ENCODE measurements around the gene ACKR2.

The ACKR2 gene

DNA sequence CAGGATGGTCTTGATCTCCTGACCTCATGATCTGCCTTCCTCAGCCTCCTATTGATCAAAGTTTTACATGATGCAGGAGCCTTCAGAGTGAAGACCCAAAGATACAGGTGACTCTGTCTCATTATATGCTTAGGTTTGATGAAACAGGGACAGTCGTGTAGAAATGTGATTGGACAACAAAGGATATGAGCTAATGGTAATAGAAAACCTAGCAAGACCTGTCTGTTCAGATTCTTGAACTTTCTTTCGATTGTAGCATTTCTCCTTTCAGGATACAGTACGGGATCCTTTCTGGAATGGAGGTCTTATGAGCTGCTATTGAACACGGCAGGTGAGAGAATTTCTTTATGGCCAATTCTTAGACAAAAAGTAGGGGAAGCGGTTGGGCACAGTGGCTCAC lies at the start of gene ACKR2:
Gene ACKR2, plus strand, starts transcription at position 244 of the 400 bp plus-strand sequence. CDS start 55,058 bp downstream, outside the sequence.
- DNase-seq = no peak

DNA sequence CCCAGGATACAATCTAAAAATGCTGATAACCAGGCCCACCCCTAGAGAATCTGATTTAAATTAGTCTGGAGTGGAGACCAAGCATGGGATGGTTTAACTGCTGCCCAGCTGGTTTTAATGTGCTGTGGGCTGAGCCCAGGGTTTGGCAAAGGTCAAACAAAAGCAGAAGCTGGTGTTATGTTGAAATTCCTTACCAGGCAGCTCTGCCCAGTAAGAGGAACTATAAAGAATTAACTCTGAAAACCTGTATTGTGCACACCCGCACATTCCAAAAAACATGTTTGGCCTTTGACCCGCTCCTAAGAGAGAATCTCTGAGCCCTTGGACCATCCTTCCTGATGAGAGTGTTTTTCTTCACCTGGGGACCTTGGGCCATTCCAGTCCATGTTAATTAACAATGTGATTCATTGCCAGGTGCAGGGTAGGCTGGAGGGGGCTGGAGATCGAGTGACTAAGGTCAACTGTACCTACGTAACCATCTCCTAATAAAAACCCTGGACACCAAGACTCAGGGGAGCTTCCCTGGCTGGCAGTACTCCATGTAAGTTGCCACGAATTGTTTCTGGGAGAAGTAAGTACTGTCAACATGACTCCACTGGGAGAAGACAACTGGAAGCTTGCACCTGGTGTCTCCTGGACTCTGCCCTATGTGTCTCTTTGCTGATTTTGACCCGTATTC lies 47.1 kb upstream of the ACKR2 start:
- peak; percentile 73 for DNase-seq

- DNase-seq = no peak
These were observed 46.2 kb upstream of the ACKR2 start for GRCh38 chr3:42763021-42763420.

- no peak for DNase-seq
These were observed 45.1 kb upstream of the ACKR2 start for GRCh38 chr3:42764115-42764514.

DNA sequence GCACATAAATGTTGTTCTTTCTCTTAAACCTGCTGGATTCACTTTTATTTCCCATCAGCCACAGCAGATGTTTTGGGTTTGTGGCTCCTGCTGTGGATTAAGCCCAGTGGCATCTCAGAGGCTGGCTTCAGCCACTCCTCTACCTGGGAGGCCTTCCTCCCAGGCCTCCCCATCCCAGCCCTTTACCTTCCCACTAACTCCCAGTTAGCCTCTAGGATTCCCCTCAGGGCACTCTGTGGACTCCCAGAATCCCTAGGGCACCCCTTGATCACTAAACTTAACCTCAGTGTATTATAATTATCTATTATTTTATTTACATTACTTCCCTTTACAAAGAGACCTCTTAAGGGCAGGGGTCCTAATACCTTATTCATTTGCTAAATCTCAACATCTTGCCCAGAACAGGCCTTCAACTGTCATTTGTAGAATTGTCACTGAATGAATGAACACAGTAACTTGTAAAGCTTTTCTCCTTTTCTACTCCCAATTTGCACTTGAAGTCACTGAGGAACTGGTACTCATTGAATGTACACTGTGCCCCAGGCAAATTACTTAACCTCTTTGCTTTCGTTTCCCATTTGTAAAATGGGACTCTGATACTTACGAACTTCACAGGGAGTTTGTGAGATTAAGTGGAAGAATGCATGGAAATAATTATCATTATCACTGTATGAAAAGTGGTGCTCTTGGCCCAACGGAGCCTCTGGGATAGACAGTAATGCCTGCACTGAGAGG lies 44.5 kb upstream of the ACKR2 start:
- no peak for DNase-seq

DNA sequence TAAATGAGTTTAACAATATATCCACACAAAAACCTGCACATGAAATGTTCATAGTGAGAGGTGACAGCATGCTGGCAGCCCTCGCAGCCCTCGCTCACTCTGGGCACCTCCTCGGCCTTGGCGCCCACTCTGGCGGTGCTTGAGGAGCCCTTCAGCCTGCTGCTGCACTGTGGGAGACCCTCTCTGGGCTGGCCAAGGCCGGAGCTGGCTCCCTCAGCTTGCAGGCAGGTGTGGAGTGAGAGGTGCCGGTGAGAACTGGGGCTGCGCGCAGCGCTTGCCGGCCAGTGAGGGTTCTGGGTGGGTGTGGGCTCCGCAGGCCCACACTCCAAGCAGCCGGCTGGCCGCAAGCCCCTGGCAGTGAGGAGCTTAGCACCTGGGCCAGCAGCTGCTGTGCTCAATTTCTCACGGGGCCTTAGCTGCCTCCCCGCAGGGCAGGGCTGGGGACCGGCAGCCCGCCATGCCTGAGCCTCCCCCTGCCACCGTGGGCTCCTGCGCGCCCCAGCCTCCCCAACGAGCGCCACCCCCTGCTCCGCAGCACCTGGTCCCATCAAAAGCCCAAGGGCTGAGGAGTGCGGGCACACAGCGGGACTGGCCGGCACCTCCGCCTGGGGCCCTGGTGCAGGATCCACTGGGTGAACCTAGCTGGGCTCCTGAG lies 39.6 kb upstream of the ACKR2 start:
- DNase-seq = no peak

DNA sequence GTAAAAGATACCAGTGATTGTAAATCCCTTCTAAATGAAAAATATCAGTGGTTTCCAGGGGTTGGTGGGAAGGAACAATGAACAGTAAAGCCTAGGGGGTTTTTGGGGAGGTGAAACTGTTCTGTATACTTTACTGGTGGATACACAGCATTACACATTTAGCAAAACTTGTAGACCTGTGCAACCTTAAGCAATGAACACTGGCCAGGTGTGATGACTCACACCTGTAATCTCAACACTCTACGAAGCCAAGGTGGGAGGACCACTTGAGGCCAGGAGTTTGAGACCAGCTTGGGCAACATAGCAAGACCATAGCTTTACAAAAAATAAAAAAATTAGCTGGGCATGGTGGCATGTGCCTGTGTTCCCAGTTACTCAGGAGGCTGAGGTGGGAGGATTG lies 38.0 kb upstream of the ACKR2 start:
- DNase-seq = no peak

DNA sequence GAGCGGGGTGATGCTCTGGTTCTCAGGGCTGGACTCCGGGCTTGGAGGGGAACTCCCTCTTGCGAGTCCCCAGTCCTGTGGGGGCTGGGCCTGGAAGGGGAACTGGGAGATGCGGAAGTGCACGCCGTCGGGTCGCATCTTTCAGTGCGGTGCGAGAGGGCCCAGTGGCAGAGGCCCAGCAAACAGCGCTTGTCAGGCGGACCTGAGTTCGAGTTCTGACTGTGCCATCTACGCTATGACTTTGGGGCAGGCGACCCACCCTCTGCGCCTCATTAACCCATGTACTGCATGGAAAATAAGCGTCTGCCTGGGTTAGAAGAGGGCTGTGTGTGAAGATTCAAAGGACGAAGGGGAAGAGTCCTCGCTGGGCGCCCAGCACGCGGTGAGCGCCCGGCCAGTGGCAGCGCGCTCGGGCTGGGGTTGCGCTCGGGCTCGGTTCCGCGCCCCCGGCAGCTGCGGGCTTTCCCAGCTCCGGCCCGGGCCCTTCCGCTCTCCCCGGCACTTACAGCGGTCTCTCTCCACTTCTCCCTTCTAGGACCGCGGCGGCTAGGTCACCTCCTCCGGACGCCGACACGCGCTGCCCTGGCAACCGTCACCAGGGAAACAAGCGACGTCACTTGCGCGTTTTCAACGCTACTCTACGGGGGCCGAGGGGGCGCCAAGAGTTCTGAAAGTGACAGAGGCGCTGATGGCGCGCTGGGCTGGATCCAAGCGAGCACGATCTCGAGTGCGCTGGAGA lies 36.4 kb upstream of the ACKR2 start, which contains the start of gene CCDC13:
Gene CCDC13, minus strand, starts transcription at position 584 of the 739 bp plus-strand sequence. CDS start 14,908 bp downstream, outside the sequence.
- DNase-seq = peak; percentile 97

DNA sequence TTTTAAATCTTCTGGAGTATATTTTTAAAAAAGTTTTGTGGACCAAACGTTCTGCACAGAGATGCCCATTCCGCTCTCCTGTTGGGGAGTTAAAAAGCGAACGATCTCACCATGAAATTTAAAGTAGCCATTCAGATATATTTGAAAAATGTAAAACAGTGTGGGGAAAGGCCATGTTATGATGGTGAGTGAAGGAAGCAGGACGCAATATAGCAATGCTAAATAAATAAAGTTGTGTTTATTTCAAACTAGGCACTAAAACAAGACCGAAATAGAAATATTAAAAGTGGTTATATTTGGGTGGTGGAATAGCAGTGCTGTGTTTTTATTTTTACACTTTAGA lies 35.9 kb upstream of the ACKR2 start:
- DNase-seq = no peak

- no peak for DNase-seq
These were observed 30.6 kb upstream of the ACKR2 start for GRCh38 chr3:42778644-42779043.

GRCh38 chr3:42780398-42780797 lies 28.8 kb upstream of the ACKR2 start:
- DNase-seq = no peak

DNA sequence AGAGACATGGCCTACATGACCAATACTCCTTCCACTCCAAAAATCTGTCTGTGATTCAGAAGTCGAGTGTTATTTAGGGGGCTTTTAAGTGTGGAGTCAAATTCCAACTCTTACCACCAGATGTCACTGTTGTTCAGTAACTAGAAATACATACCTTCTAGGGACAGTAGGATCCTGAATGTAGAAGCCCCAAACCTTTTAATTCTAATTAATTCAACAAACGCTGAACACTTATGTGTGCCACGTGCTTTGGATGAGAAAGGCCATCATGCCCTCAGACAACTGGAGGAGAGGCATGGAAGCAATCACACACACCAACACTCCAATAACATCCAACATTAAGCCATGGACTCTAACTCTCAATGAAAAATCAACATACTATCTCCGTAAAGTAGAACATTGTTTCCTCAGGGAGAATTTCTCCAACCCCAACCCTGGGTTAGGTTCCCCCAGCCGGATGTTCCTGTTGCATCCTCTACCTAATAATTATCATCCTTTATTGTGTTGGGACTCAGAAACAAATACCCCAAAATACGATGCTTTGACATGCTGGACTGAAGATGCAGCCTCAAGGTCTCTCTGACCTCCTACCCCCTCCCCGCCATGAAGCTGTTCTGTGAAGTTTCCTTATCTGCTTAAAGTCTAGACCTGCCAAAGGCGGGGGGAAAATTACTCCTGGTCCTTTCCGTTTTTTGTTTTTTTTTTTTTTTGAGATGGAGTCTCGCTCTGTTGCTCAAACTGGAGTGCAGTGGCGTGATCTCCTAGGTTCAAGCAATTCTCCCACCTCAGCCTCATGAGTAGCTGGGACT lies 28.1 kb upstream of the ACKR2 start:
- peak; percentile 89 for DNase-seq

- peak; percentile 67 for DNase-seq
These were observed 23.0 kb upstream of the ACKR2 start for GRCh38 chr3:42786212-42786611.

DNA sequence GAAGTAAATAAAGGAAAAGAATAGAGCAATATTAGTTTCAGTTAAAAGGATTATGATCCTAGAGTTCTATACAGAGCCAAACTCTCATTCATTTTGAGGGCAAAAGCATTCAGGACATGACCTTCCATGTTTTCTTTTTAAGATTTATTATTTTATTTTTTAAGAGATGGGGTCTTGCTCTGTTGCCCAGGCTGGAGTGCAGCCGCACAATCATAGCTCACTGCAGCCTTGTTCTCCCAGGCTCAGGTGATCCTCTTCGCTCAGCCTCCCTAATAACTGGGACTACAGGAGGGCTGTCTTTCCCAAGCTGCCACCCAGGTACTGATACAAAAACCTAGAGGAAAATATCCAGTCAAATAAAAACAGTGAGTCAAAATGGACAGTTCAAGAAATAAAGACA lies 22.6 kb upstream of the ACKR2 start:
- DNase-seq = no peak

- DNase-seq = no peak
These were observed 18.5 kb upstream of the ACKR2 start for GRCh38 chr3:42790714-42791229.

GRCh38 chr3:42795621-42796181 lies 13.5 kb upstream of the ACKR2 start:
- no peak for DNase-seq

DNA sequence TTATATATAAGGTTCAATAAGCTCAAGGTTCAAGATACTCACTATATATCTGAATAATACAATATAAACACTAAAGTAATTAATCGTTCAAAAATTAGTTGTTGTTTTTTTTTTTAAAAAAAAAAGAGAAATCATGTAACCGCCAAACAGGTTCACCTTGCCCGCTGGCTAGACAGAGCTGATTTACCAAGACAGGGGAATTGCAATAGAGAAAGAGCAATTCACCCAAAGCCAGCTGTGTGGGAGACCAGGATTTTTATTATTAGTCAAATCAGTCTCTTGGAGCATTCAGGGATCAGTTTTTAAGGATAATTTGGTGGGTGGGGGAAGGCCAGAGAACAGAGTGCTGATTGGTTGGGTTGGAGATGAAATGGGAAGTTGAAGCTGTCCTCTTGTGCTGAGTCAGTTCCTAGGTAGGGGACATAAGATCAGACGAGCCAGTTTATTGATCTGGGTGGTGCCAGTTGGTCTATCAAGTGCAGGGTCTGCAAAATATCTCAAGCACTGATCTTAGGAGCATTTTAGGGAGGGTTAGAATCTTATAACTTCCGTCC lies 12.8 kb upstream of the ACKR2 start:
- DNase-seq = no peak

- DNase-seq = no peak
These were observed 9.9 kb upstream of the ACKR2 start for GRCh38 chr3:42799376-42799775.

DNA sequence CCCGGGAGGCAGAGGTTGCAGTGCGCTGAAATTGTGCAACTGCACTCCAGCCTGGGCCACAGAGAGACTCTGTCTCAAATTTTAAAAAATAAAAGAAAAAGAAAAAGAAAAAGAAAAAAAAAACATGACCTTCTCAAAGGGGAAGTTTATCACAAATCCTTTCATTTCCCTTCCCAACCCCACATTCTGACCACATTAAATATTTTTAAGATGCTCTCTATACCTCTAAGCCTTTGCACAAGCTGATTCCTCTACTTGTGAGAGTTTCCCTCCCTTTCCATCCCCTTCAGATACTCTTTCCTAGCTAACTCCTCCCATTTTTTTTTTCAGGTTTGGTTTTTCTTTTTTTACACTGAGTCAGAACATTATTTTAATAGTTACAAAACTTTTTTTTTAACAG lies 9.0 kb upstream of the ACKR2 start:
- DNase-seq = no peak

DNA sequence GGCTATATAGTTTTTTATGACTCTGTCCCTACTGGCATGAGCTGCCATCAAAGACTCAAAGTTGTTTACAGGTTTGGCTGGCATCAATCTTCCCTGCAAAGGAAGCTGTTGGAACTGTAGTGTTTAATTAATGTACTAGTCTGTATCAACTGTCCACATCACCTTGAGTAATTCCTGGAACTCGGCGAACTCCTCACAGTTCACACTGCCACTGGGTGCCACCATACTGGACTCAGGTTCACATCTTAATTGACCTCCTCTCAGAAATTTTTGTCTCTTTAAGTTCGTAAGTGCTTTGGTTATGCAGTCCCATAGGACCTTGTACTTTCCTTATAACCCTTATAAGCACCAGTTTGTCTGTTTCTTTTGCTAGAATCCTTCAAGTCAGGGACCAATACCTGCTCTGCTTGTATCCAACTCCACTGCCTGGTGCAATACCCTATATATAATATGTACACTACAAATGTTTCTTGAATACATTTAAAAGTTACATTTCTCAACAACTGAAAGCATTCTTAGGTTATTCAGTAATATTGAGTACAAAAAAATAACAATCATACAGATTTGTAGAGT lies 8.1 kb upstream of the ACKR2 start:
- no peak for DNase-seq

GRCh38 chr3:42801784-42802183 lies 7.5 kb upstream of the ACKR2 start:
- DNase-seq = no peak

All from hematopoietic multipotent progenitor cell treated with erythropoietin and hydrocortisone succinate and interleukin-3 and kit ligand, for 6 days (in vitro differentiated cells).